ENCODE data around the gene MEF2A. TPM values are rescaled to one million over a fixed set of nuclear protein-coding genes. Genes with fewer than 3 reads are reported as not detected.

MEF2A gene
- total and polyA plus RNA-seq, 10 of the 15 experiments (the other 5 are each of a cell fraction or from before 2014, with no cell fraction given), result 7.2 to 46.7 (median 35.9) TPM

- TF ChIP-seq ZNF622 (IDR thresholded peaks at IDR 0.05) (no peak), CEBPB (IDR thresholded peaks at IDR 0.05; ENCODE audit: borderline replicate concordance in 1 of 2, low read depth in 2 of 2, low read length in 2 of 2) (no peak), ZBED1 (IDR thresholded peaks at IDR 0.05; ENCODE audit: borderline replicate concordance) (no peak), ZNF384 (IDR thresholded peaks at IDR 0.05; ENCODE audit: borderline replicate concordance, low read depth, low read length) (no peak), MLLT1 (IDR thresholded peaks at IDR 0.05) (no peak)
These were observed 39.7 kb downstream of the MEF2A start (continued) for GRCh38 chr15:99605490-99605931.

- Histone ChIP-seq H3K27me3 (replicated peaks in 1 of 2; ENCODE audit: control insufficient read depth in 2 of 2, insufficient read depth in 2 of 2, low read length in 1 of 2) (no peaks in the 10 kb centered on the region), H3K79me2 (ENCODE audit: control insufficient read depth, insufficient read depth, low read length) (peaks cover 84% of the 10 kb centered on the region), H3K4me3 (no peak overlapping the region), H4K20me1 (ENCODE audit: control insufficient read depth, insufficient read depth) (no peaks in the 10 kb centered on the region), H2AFZ (ENCODE audit: control insufficient read depth, low read depth, low read length) (no peak overlapping the region), H3K9me3 (replicated peaks; ENCODE audit: control insufficient read depth, insufficient read depth, low read length) (peaks cover 5% of the 10 kb centered on the region), H3K36me3 (ENCODE audit: control insufficient read depth in 2 of 2, insufficient read depth in 2 of 2, low read length in 1 of 2) (peaks cover 0 to 7% of the 10 kb centered on the region in 2 experiments; a peak in 2 of 4 replicates), H3K4me2 (ENCODE audit: control insufficient read depth, insufficient read depth) (peak overlapping the region; percentile 66; the same call in 1 of the 2 replicates), H3K4me1 (ENCODE audit: control insufficient read depth, insufficient read depth, low read length) (peaks cover 15% of the 10 kb centered on the region), H3K27ac (ENCODE audit: control insufficient read depth, insufficient read depth) (peak overlapping the region; percentile 16; the same call in 1 of the 2 replicates), H3K9ac (ENCODE audit: control insufficient read depth, insufficient read depth, low read length) (no peak overlapping the region)
- TF ChIP-seq MYB (IDR thresholded peaks at IDR 0.05; ENCODE audit: borderline replicate concordance, low read depth, low read length), result no peak
- 0 out of 2 replicates have a peak, but pooled peaks have one; percentile 9 for TF ChIP-seq CREM (IDR thresholded peaks at IDR 0.05; ENCODE audit: low read depth)
- DNase-seq (ENCODE audit: low read depth, low spot score) (no peak), FAIRE-seq (no peak), ATAC-seq (no peak)
- BruUV-seq (replicated peaks), result no TSS peak
- in situ Hi-C loops (cut with MboI), result no loop called here
- intact Hi-C loops (cut with micrococcal nuclease; ENCODE audit: unreplicated experiment), result no loop called here
- ChIA-PET POLR2A (interaction anchor here (1.5 kb wide), 1 partner anchor 9 kb away, joined by 6 read pairs; no protein-coding TSS in a partner anchor), RAD21 (ENCODE audit: unreplicated experiment) (interaction anchor here (1.0 to 1.8 kb wide), 3 partner anchors 9 to 98 kb away, joined by 3 to 6 read pairs (median 3); no protein-coding TSS in a partner anchor), CTCF (interaction anchor here (0.6 to 2.9 kb wide), 2 partner anchors 9 to 51 kb away, joined by 4 to 10 read pairs; no protein-coding TSS in a partner anchor), SMC1A (ENCODE audit: uncharacterized antibody, unreplicated experiment) (interaction anchor here (1.4 to 2.6 kb wide), 7 partner anchors 9 to 39 kb away, joined by 4 to 11 read pairs (median 6); no protein-coding TSS in a partner anchor)
- 1% methylated on average over 5 of the region's 5 CpGs for WGBS (ENCODE audit: insufficient coverage, insufficient replicate concordance, low lambda C conversion rate, missing lambda C conversion rate)
These were observed 40.2 kb downstream of the MEF2A start for GRCh38 chr15:99605990-99606389.
